ENCODE results near the gene ZFYVE27.

The ZFYVE27 gene

GRCh38 chr10:97770255-97770654 lies 33.3 kb downstream of the ZFYVE27 start:
- no peak for DNase-seq (ENCODE audit: low read depth in 2 of 2)

DNA sequence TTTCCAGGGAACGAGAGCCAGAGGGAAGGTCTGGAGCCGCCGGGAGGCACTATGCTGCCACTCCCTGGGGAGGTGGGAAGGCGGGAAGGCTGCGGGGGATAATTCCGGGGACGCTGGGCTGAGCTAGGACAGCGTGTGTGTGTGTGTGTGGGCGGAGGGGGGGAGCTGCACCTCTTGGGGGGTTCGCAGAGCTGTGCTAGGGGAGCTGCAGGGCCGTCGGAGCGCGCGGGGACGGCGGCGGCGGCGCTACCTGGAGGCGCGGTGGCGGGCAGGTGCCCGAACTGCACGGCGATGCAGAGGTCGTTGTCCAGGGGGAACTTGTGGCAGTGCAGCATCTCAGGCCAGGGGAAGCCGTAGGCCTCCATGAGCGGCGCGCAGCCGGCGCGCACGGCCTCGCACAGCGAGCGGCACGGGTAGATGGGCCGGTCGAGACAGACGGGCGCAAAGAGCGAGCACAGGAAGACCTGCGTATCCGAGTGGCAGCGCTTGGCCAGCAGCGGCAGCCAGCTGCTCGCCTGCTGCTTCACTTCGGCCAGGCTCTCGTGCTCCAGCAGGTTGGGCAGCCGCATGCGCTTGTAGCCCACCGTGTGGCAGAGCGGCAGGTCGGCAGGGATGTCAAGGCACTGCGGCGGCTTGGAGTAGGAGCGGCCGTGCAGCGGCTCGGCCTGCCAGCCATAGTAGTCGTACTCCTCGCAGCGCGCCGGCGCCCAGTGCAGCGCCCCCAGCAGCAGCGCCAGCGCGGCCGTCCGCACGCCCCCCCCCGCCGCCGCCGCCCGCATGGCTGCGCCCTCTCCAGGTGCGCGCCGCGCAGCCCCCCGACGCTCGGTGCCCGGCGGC lies 34.3 kb downstream of the ZFYVE27 start:
- no peak for DNase-seq (ENCODE audit: low read depth in 2 of 2)

- DNase-seq (ENCODE audit: low read depth in 2 of 2): no peak
Measured at GRCh38 chr10:97771913-97772823, 35.2 kb downstream of the ZFYVE27 start, which contains the start of gene SFRP5. Gene SFRP5, minus strand, starts transcription at chr10:97771999. Its CDS starts 166 bp downstream, at chr10:97771833.

- no peak for DNase-seq (ENCODE audit: low read depth in 2 of 2)
Measured at GRCh38 chr10:97773096-97773495, 36.2 kb downstream of the ZFYVE27 start.

DNA sequence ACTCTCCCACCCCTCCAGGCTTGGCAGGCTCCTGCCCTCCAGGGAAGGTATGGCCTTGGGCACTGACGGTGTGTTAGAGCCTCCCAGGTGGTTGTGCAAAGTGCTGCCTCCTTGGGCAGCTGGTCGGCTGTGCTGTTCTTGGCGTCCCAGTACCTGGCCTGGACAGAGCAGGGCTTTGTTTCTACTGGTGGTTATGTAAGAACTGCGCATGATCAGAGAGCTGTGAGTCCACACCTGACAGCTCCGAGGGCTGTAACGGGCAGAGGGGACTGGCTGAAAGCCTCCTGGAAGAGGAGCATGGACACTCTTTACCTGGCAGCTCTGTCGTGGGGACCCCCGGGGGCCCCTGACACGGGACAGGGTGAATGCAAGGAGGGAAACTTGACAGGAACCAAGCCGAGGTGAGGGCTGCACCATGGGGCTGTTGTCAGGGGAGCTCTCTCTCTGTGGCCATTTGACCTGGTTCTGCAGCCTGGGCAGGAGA lies 37.9 kb downstream of the ZFYVE27 start:
- DNase-seq (ENCODE audit: low read depth in 2 of 2): no peak

- DNase-seq (ENCODE audit: low read depth in 2 of 2): no peak
Measured at GRCh38 chr10:97777143-97777542, 40.2 kb downstream of the ZFYVE27 start.

DNA sequence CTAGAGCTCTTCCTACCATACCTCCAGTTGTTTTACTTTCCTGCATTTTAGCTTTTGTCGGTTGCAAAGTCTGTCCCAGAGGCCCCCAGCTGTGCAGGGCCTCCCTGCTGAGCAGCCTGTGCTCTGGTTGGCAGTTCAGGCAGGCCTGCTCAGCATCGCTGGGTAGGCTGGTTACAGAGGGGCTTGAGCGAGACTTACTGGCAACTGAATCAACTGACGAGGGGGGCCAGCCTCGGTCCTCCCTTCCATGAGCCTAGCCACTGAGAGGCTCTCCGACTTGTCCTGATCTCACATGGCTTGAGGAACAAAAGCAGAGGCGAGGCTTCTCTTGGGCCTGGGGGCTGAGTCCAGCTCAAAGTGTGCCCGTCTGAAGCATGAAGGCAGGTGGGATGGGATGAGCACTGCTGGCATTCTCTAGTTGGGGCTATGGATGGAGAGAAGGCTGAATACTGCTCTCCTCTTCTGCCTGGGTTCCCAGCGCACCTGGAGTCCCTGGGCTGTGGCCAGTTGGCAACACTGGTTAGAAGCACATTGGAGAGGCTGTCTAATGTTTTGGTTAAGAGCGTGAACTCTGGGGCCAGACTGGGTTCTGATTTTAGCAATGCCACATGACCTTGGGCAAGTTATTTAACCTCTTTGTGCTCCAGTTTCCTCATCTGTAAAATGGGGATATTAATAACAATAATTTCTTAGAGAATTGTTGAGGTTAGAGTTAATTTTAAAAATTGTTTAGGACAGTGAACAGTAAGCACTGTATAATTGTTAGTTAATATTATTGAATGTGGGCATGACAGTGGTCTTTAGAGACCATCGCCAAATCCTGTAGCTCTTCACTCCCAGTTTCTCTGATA lies 41.7 kb downstream of the ZFYVE27 start:
- DNase-seq (ENCODE audit: low read depth in 2 of 2): no peak

GRCh38 chr10:97779492-97779891 lies 42.6 kb downstream of the ZFYVE27 start:
- no peak for DNase-seq (ENCODE audit: low read depth in 2 of 2)

DNA sequence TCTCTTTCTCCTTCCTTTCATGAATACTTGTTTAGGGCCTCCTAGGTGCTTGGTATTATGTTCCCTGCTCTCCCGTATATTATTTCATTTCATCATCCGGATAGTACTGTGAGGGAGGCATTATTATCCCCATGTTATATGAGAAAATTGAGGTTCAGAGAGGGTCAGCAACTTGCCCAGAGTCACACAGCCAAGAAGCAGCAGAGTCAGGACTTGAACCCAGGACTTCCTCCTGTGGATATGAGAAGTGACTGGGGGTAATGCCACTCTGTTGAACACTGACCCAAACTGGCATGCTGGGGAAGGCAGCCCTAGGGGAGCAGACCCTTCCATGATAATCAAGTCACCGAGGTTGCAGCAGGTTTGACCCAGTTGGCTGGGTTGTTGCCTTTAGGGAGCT lies 43.0 kb downstream of the ZFYVE27 start:
- DNase-seq (ENCODE audit: low read depth in 2 of 2): no peak

- DNase-seq (ENCODE audit: low read depth in 2 of 2): no peak
Measured at GRCh38 chr10:97780841-97781617, 44.1 kb downstream of the ZFYVE27 start.

- no peak for DNase-seq (ENCODE audit: low read depth in 2 of 2)
Measured at GRCh38 chr10:97781618-97782331, 44.8 kb downstream of the ZFYVE27 start.

DNA sequence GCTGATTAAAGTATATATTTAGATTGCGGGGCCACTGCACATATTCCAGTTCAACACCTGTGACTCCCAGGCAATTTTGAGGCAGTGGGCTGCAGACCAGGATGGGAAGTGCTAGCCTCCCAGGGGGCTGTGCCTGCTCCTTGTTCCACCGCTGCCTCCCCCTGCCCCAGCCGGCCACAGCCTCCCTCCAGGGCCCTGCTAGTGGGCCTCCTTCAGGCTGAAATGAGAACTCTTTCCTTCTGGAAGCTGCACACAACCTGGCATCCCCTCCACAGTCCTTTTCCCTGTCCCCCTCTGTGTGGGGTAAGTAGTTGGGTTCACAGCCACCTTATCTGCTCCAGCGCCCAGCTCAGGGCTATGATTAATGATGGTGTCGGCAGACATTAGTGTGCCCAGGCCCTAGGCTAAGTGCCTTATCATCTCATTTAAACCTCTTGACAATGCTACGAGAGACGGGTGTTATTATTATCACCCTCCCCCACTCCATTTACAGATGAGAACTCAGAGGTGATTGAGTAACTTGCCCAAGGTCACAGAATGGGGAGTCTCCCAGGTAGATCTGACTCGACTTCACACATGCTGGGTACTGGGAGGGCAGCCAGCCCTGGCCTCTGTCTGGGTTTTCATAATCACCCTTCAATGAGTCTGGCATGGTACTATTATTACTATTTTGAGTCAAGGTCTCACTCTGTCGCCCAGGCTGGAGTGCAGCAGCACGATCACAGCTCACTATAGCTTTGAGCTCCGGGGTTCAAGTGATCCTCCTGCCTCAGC lies 45.7 kb downstream of the ZFYVE27 start:
- no peak for DNase-seq (ENCODE audit: low read depth in 2 of 2)

DNA sequence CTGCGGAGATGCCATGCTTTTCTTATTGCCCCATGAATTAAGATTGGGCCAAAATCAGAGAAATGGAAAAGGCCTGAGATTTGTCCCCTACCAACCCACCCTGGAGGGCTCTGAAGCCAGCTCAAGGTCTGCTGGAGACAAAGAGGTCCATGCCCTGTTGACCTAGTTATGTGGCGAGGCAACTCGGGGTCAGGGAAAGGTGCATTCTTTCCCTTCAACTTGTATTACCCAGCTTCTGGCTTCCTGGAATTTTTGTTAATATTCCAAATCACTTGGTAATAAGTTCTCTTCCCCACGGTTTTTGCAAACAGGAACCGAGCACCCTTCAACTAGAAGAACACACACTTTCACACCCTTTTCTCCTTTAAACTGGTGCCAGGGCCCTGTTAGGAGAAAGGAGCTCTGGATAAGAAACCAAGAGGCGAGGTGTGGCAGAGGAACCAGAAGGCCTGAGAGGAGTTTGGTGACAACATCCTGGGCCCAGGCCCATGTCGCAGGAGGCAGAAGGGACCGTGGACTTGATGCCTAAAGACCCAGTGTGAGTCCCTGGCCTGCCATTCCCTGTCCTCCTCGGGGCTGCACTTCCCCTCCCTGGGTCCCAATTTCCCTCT lies 47.4 kb downstream of the ZFYVE27 start:
- DNase-seq (ENCODE audit: low read depth in 2 of 2): no peak

GRCh38 chr10:97785231-97785630 lies 48.3 kb downstream of the ZFYVE27 start:
- DNase-seq (ENCODE audit: low read depth in 2 of 2): no peak

GRCh38 chr10:97785731-97786130 lies 48.8 kb downstream of the ZFYVE27 start:
- no peak for DNase-seq (ENCODE audit: low read depth in 2 of 2)

- DNase-seq (ENCODE audit: low read depth in 2 of 2): no peak
Measured at GRCh38 chr10:97788552-97789442, 51.9 kb downstream of the ZFYVE27 start.

- DNase-seq (ENCODE audit: low read depth in 2 of 2): no peak
Measured at GRCh38 chr10:97789770-97790397, 53.0 kb downstream of the ZFYVE27 start.

All from stimulated activated CD8-positive, alpha-beta memory T cell treated with anti-CD3 and anti-CD28 coated beads, Interleukin-15, amount 100 ng/mL, for 4 hours (primary cell).